SH-SY5Y (cell line): Measurements from ENCODE around the gene TCF25.

Experiments
- GATA2 ChIP-seq: IDR thresholded peaks from 2 replicates; pipeline ENCODE4 v1.6.1; 2011; ENCODE audit warnings: mild to moderate bottlenecking, low read depth, low read length
- GATA3 ChIP-seq: IDR thresholded peaks from 2 replicates; pipeline ENCODE4 v1.6.1; 2011; ENCODE audit warnings: low read depth, mild to moderate bottlenecking, low read length, moderate library complexity

The TCF25 gene

GRCh38 chr16:89890886-89891657 lies 17.7 kb downstream of the TCF25 start:
- TF ChIP-seq GATA2: no peak
- no peak for TF ChIP-seq GATA3

GRCh38 chr16:89892055-89892630 lies 18.8 kb downstream of the TCF25 start:
- TF ChIP-seq GATA3 (no peak), GATA2 (no peak)

GRCh38 chr16:89892635-89893034 lies 19.2 kb downstream of the TCF25 start:
- TF ChIP-seq GATA2 (no peak), GATA3 (no peak)

GRCh38 chr16:89893642-89894548 lies 20.5 kb downstream of the TCF25 start:
- TF ChIP-seq GATA3: no peak
- no peak for TF ChIP-seq GATA2

GRCh38 chr16:89895482-89896250 lies 22.3 kb downstream of the TCF25 start:
- TF ChIP-seq GATA3 (no peak), GATA2 (no peak)

- TF ChIP-seq GATA3 (no peak), GATA2 (no peak)
Measured at GRCh38 chr16:89897204-89897603, 23.8 kb downstream of the TCF25 start.

GRCh38 chr16:89898201-89898967 lies 25.0 kb downstream of the TCF25 start:
- TF ChIP-seq GATA2 (no peak), GATA3 (no peak)

- TF ChIP-seq GATA2: no peak
- TF ChIP-seq GATA3: no peak
Measured at GRCh38 chr16:89899879-89900481, 26.6 kb downstream of the TCF25 start.

- TF ChIP-seq GATA2: no peak
- TF ChIP-seq GATA3: no peak
Measured at GRCh38 chr16:89900885-89901284, 27.5 kb downstream of the TCF25 start.

- TF ChIP-seq GATA3 (no peak), GATA2 (no peak)
Measured at GRCh38 chr16:89902980-89903379, 29.6 kb downstream of the TCF25 start.

- no peak for TF ChIP-seq GATA3
- TF ChIP-seq GATA2: no peak
Measured at GRCh38 chr16:89903908-89904515, 30.6 kb downstream of the TCF25 start.

- TF ChIP-seq GATA3 (no peak), GATA2 (no peak)
Measured at GRCh38 chr16:89904606-89905510, 31.5 kb downstream of the TCF25 start.

- TF ChIP-seq GATA2 (no peak), GATA3 (no peak)
Measured at GRCh38 chr16:89905511-89906139, 32.2 kb downstream of the TCF25 start.
